KMS-11 (cell line): Measurements from ENCODE around the gene TMEM161A.
A peak's percentile ranks its signal among the peaks of the same experiment; 100 is the strongest.

Experiments used
- H2AFZ ChIP-seq: fragments of 200-600 bp; sonication (generic); 2 replicates; pipeline ENCODE4 v1.6.1; 2016; ENCODE audit warnings: antibody characterized with exemption, mixed run types, low read depth
- H3K27ac ChIP-seq: fragments of 200-600 bp; sonication (generic); 2 replicates; pipeline ENCODE4 v1.6.1; 2016; ENCODE audit warnings: mild to moderate bottlenecking, mixed run types
- H3K27me3 ChIP-seq: fragments of 200-600 bp; sonication (generic); 2 replicates; pipeline ENCODE4 v1.6.1; 2017; ENCODE audit warnings: mild to moderate bottlenecking, low read depth, mixed run types, moderate library complexity; ENCODE audit not compliant: insufficient read depth
- H3K36me3 ChIP-seq: fragments of 200-600 bp; sonication (generic); 2 replicates; pipeline ENCODE4 v1.6.1; 2017; ENCODE audit warnings: mild to moderate bottlenecking, mixed run types; ENCODE audit not compliant: insufficient read depth
- H3K4me1 ChIP-seq: fragments of 200-600 bp; sonication (generic); 2 replicates; pipeline ENCODE4 v1.6.1; 2016; ENCODE audit warnings: mild to moderate bottlenecking, low read depth, mixed run types; ENCODE audit not compliant: poor library complexity, severe bottlenecking
- H3K4me2 ChIP-seq: fragments of 200-600 bp; sonication (generic); 2 replicates; pipeline ENCODE4 v1.7.0; 2016; ENCODE audit warnings: mild to moderate bottlenecking, mixed run types
- H3K4me3 ChIP-seq: fragments of 200-600 bp; sonication (generic); IDR thresholded peaks from 2 replicates; pipeline ENCODE4 v1.6.1; 2017; ENCODE audit warnings: low read depth, low read length, mixed read lengths; ENCODE audit not compliant: insufficient read depth
- H3K79me2 ChIP-seq: fragments of 200-600 bp; sonication (generic); 2 replicates; pipeline ENCODE4 v1.6.1; 2016; ENCODE audit warnings: low read depth, mixed run types; ENCODE audit not compliant: insufficient read depth
- H3K9ac ChIP-seq: fragments of 200-600 bp; sonication (generic); 2 replicates; pipeline ENCODE4 v1.6.1; 2016; ENCODE audit warnings: mild to moderate bottlenecking, mixed run types
- H4K20me1 ChIP-seq: fragments of 200-600 bp; sonication (generic); 2 replicates; pipeline ENCODE4 v1.6.1; 2016; ENCODE audit warnings: mild to moderate bottlenecking, mixed run types; ENCODE audit not compliant: insufficient read depth
- TF ChIP-seq, protein P1 (sequence below): fragments of 200-600 bp; sonication (generic); conservative IDR thresholded peaks from 2 replicates; pipeline ENCODE4 v1.6.1; 2017; ENCODE audit warnings: low read depth, mild to moderate bottlenecking, antibody characterized with exemption, low read length, moderate library complexity, mixed read lengths

Gene TMEM161A

DNA sequence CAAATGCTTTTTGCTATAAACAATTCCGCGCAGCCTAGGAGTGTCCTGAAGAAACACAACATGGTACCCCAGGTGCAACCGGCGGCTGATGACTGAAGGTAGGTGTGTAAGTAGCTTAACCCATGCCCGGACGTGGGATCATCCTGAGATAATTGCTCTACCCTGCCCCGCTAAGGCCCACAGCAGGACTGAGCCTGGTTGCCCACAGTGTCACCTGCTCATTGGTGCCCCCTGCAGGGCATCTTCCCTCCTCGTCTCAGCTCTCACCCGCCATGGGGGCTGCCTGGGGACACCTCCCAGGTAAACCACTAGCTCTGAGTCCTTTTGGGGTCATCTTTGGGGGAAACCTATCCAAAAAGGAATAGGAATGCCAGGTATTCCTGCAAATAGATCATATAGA, 22.3 kb downstream of the TMEM161A start:
- TF ChIP-seq, protein P1, sequence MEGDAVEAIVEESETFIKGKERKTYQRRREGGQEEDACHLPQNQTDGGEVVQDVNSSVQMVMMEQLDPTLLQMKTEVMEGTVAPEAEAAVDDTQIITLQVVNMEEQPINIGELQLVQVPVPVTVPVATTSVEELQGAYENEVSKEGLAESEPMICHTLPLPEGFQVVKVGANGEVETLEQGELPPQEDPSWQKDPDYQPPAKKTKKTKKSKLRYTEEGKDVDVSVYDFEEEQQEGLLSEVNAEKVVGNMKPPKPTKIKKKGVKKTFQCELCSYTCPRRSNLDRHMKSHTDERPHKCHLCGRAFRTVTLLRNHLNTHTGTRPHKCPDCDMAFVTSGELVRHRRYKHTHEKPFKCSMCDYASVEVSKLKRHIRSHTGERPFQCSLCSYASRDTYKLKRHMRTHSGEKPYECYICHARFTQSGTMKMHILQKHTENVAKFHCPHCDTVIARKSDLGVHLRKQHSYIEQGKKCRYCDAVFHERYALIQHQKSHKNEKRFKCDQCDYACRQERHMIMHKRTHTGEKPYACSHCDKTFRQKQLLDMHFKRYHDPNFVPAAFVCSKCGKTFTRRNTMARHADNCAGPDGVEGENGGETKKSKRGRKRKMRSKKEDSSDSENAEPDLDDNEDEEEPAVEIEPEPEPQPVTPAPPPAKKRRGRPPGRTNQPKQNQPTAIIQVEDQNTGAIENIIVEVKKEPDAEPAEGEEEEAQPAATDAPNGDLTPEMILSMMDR = peak; percentile 45; the same call in 1 of the 2 replicates
- no peak overlapping the region for H3K27ac ChIP-seq
- no peaks in the 10 kb centered on the region for H3K4me1 ChIP-seq

DNA sequence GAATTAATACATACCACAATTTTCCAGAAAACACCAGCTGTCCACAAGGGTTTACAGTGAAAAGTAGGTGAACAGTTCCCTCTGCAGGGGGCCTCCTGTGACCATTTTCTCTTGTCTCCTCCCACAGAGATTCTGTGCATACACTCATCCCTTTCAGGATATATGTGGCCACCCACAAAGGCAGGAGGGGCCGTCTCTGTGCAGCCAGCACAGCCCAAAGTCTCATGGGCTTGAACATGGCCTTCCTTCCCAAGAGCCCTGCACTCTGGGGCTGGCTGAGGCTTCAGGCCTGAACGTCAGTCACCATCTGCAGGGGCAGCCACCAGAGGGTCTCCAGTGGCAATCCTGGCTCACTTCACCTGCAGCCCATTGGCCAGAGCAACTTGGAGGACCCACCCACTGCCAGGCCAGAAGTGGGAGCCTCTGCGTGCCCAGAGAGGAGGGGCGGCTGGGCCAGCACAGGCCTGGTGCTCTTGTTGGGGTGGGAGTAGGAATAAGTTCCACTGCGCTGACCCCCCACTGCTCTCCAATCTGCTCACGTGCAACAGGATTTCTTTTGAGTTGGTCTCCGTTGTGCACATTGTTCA, 25.1 kb downstream of the TMEM161A start:
- Histone ChIP-seq H3K4me2 (no peak overlapping the region), H4K20me1 (no peaks in the 10 kb centered on the region), H3K79me2 (no peaks in the 10 kb centered on the region), H3K36me3 (no peaks in the 10 kb centered on the region), H3K9ac (no peak overlapping the region), H3K4me1 (no peaks in the 10 kb centered on the region), H3K27me3 (no peaks in the 10 kb centered on the region), H2AFZ (no peak overlapping the region), H3K4me3 (no peak overlapping the region), H3K27ac (no peak overlapping the region)
- TF ChIP-seq, protein P1 = no peak

More for the DNA sequence above, 22.3 kb downstream of the TMEM161A start:
- H4K20me1 ChIP-seq = no peaks in the 10 kb centered on the region
- H3K4me2 ChIP-seq = no peak overlapping the region
- H3K27me3 ChIP-seq = no peaks in the 10 kb centered on the region
- no peak overlapping the region for H2AFZ ChIP-seq
- no peaks in the 10 kb centered on the region for H3K36me3 ChIP-seq
- H3K4me3 ChIP-seq = no peak overlapping the region
- H3K9ac ChIP-seq = no peak overlapping the region
- no peaks in the 10 kb centered on the region for H3K79me2 ChIP-seq

DNA sequence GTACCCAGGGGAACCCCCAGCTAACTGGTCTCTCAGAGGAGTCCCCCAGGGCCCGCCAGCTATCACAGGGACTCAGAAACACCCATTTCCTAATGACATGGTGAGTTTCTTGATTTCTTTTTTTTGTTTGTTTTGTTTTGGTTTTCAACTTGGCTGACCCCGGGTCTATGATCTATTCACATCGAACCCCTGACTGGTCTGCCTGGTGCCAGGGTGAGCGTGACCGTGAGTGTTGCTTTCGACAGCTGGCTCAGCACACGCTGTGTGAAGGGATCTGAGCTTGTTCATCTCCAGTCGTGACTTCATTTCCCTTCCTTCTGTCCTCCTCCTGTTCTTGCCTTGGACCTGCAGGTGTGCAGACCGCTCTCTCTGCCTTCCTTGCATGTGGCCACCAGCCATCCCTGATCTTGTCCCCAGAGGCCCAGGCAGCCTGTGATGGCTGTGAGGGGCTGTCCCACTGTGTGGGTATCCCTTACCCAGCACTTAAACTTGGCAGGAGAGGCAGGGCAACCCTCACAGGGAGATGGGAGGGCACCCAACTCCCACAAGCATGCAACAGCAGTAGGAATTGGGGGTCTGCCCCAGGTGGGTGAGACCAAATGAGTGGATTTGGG, 26.2 kb downstream of the TMEM161A start:
- Histone ChIP-seq H3K27me3 (no peaks in the 10 kb centered on the region), H4K20me1 (no peaks in the 10 kb centered on the region), H3K79me2 (no peaks in the 10 kb centered on the region), H3K27ac (no peak overlapping the region), H3K36me3 (no peaks in the 10 kb centered on the region), H3K9ac (no peak overlapping the region), H3K4me3 (no peak overlapping the region), H3K4me1 (no peaks in the 10 kb centered on the region), H2AFZ (no peak overlapping the region), H3K4me2 (no peak overlapping the region)
- TF ChIP-seq, protein P1 = no peak

DNA sequence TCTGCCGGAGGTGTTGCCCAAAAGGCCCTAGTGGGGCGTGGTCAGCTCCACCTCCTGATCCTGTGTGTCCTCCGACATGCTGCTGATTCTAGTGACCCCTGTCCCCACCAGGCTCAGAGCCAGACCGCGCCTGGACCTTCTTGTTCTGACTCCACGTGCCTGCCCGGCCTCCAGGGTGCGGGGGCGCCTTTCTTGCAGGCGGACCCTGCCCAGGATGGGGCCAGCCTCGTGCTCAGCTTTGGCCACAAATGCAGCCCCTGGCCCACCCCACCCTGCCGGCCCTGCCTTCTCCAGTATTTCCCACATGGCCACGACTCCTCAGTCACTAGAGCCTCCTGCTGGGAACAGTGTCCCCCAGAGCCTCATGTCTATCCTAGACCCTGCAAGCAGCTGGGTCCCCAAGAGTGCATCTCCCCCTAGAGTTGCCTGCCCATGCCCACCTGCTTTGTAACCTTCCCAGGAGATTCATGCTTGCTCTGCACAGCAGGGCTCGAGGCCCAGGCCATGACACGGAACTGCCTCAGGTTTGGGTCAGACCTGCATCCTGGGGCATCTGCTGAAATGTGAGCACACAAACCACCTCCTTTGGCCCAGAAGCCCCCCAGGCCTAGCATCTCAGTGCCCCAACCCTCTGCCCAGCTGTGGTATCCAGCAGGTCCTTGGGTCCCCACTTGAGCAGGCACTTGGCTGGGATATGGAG, 27.0 kb downstream of the TMEM161A start:
- H3K4me2 ChIP-seq = no peak overlapping the region
- TF ChIP-seq, protein P1 = no peak
- no peaks in the 10 kb centered on the region for H4K20me1 ChIP-seq
- H3K27me3 ChIP-seq = no peaks in the 10 kb centered on the region
- H3K4me1 ChIP-seq = no peaks in the 10 kb centered on the region
- H3K27ac ChIP-seq = no peak overlapping the region
- H3K36me3 ChIP-seq = no peaks in the 10 kb centered on the region
- no peaks in the 10 kb centered on the region for H3K79me2 ChIP-seq
- H3K9ac ChIP-seq = no peak overlapping the region
- H2AFZ ChIP-seq = no peak overlapping the region
- H3K4me3 ChIP-seq = no peak overlapping the region
